Measurements from ENCODE around the gene NXN.
"Not testable (repeated sequence)": the region's sequence is repeated elsewhere in the genome, so short reads cannot be mapped to it uniquely, and the experiment has no call there.

NXN gene

DNA sequence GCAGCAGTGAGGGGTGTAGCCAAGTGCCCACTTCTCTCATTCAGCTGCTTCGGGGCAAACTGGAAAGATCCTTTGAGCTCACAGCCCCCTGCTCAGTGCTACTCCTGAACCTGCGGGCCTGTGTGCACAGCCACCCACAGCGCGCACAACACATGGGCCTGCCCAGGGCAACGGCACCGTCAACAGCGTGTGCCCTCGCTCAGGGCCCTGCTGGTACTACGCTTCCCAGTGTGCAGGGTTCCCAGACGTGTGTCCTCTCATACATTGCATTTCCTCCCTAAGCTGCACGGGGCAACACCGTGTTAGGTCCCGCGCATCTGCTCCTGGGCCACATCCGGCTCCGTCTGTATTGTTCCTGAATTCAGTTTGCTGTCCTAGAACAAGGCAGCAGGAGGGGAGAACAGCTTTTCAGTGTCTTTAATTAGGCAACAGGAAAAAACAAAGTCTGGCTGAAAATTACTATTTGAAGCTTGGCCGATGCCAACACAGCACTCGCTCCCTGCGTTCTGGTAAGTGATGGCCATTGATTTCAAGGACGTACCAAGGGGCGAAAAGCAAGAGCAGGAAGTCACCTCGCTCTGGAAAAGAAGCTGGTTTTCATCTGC is 182.2 kb downstream of the NXN start:
- no peak overlapping the region for H3K4me3 ChIP-seq (ENCODE audit: low read length)
- H3K4me1 ChIP-seq (ENCODE audit: insufficient read depth, low read length) = peaks cover 12% of the 10 kb centered on the region
- no peak overlapping the region for H2AFZ ChIP-seq (ENCODE audit: low read depth, low read length)
- H3K36me3 ChIP-seq (ENCODE audit: insufficient read depth, low read length) = peaks cover 51% of the 10 kb centered on the region
- no peaks in the 10 kb centered on the region for H3K27me3 ChIP-seq (ENCODE audit: insufficient read depth, low read length)
- no peaks in the 10 kb centered on the region for H3K9me3 ChIP-seq (ENCODE audit: low read length)

DNA sequence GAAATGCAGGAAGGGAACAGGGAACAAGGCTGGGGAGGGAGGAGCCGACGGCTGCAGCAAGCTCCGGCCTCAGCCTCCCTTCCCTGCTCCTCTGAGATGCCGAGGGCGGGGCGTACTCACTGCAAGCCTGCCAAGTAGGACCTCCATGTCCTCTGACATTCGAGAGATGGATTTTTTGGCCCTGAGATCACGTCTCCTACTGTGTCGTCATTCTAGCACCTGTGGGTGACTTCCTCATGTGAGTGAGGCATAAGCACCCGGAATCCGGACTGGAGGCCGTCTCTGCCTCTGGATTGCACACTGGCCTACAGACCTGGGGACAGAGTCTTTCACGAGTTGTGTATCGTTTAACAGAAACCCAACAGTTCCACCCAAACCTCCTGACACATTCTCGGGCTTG is 183.0 kb downstream of the NXN start:
- H3K27me3 ChIP-seq (ENCODE audit: insufficient read depth, low read length) = no peaks in the 10 kb centered on the region
- H3K36me3 ChIP-seq (ENCODE audit: insufficient read depth, low read length) = peaks cover 51% of the 10 kb centered on the region
- H2AFZ ChIP-seq (ENCODE audit: low read depth, low read length) = no peak overlapping the region

DNA sequence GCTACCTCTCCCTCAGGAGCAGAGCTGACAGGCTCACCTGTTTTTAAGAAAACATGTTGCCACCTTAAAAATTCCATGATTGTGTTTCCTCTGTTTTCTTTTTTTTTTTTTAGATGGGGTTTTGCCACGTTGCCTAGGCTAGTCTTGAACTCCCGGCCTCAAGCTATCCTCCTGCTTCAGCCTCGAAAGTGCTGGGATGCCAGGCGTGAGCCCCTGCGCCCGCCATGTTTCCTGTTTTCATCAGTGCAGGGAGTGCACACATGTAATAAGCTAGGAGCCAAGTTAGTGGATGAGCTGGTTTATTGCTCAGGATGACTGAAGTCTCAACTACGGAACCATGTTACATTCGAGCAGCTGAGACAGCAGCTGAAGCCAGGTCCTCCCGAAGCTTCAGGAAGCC is 183.9 kb downstream of the NXN start:
- Histone ChIP-seq H3K9me3 (ENCODE audit: low read length) (no peaks in the 10 kb centered on the region), H3K4me1 (ENCODE audit: insufficient read depth, low read length) (peaks cover 12% of the 10 kb centered on the region), H3K36me3 (ENCODE audit: insufficient read depth, low read length) (peaks cover 49% of the 10 kb centered on the region), H3K27me3 (ENCODE audit: insufficient read depth, low read length) (no peaks in the 10 kb centered on the region), H3K4me3 (ENCODE audit: low read length) (no peak overlapping the region), H2AFZ (ENCODE audit: low read depth, low read length) (no peak overlapping the region)

More for the DNA sequence above, 183.0 kb downstream of the NXN start:
- Histone ChIP-seq H3K4me1 (ENCODE audit: insufficient read depth, low read length) (peaks cover 12% of the 10 kb centered on the region), H3K4me3 (ENCODE audit: low read length) (no peak overlapping the region), H3K9me3 (ENCODE audit: low read length) (no peaks in the 10 kb centered on the region)

DNA sequence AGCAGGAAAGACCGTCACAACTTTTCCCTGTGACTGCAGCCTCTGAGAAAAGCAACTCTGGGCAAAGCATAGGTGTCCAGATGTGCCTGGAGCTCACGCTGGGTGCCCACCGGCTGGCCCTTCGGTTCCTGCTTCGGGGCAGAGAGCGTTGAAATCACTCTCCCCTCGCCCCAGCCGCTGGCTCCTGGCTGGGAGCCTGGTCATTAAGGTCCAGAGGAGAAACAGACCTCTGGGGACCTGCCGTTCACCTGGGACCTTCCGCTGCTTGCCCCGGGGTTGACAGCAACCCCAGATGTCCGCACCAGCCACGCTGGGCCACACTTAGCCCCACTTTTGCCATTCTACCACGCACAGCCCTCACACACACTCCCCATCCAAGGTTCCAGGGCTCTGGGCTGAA is 184.3 kb downstream of the NXN start:
- Histone ChIP-seq H3K36me3 (ENCODE audit: insufficient read depth, low read length) (peaks cover 46% of the 10 kb centered on the region), H3K27me3 (ENCODE audit: insufficient read depth, low read length) (no peaks in the 10 kb centered on the region)

DNA sequence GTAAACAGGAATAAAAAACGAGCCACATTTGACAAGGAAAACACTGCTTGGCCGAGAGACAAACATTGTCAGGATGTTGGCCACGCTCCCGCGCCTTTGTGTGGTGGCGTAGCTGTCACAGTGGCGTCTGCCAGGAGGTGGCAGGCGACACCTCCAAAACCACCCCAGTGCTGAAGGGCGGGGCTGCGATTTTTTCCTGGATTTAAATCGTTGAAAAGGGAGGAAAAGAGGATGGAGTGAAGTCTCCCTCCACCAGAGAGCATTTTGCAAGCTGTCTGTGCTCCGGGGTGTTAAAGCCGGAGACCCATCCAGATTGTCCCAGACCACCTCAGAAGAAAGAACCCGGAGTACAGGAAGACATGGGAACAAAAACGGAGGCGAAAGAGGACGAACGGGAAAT is 184.7 kb downstream of the NXN start:
- H2AFZ ChIP-seq (ENCODE audit: low read depth, low read length) = no peak overlapping the region
- H3K4me3 ChIP-seq (ENCODE audit: low read length) = no peak overlapping the region
- H3K27me3 ChIP-seq (ENCODE audit: insufficient read depth, low read length) = no peaks in the 10 kb centered on the region
- H3K4me1 ChIP-seq (ENCODE audit: insufficient read depth, low read length) = peaks cover 12% of the 10 kb centered on the region
- no peaks in the 10 kb centered on the region for H3K9me3 ChIP-seq (ENCODE audit: low read length)
- peaks cover 46% of the 10 kb centered on the region for H3K36me3 ChIP-seq (ENCODE audit: insufficient read depth, low read length)

More for the DNA sequence above, 184.3 kb downstream of the NXN start:
- Histone ChIP-seq H3K4me1 (ENCODE audit: insufficient read depth, low read length) (peaks cover 12% of the 10 kb centered on the region), H3K4me3 (ENCODE audit: low read length) (no peak overlapping the region), H3K9me3 (ENCODE audit: low read length) (no peaks in the 10 kb centered on the region), H2AFZ (ENCODE audit: low read depth, low read length) (no peak overlapping the region)

DNA sequence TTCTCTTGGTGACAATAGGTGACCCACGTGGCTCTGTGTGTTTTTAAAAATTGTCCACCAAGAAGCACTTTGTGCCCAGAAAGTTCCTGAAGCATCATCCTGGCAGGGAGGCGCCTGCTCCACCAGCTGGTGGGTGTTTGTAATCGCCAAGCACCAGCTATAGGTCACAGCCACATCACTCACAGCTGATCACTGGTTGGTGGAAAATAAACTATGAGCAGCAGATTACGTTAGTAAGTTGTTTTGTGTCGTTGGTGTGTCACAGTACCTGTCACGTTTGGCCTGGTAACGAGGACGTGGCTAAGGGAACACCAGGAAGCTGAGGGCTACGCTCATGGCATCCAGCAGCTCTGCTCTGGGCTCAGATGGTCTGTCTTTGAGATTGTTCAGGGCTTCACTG is 187.3 kb downstream of the NXN start:
- peaks cover 52% of the 10 kb centered on the region for H3K36me3 ChIP-seq (ENCODE audit: insufficient read depth, low read length)
- H3K27me3 ChIP-seq (ENCODE audit: insufficient read depth, low read length) = no peaks in the 10 kb centered on the region
- peaks cover 12% of the 10 kb centered on the region for H3K4me1 ChIP-seq (ENCODE audit: insufficient read depth, low read length)
- no peak overlapping the region for H2AFZ ChIP-seq (ENCODE audit: low read depth, low read length)
- H3K9me3 ChIP-seq (ENCODE audit: low read length) = no peaks in the 10 kb centered on the region
- no peak overlapping the region for H3K4me3 ChIP-seq (ENCODE audit: low read length)

DNA sequence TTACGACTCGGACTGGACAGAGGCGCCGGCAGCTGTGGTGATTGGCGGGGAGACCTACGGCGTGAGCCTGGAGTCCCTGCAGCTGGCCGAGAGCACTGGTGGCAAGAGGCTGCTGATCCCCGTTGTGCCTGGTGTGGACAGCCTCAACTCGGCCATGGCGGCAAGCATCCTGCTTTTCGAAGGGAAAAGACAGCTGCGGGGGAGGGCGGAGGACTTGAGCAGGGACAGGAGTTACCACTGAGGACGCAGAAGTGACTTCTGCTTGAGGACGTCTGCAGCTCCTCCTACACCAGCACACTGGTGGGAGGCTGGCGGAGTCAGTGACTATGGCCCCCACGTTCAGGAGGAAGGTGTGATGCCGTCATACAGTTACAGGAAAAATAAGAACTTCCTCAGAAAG is 187.7 kb downstream of the NXN start:
- H2AFZ ChIP-seq (ENCODE audit: low read depth, low read length) = no peak overlapping the region
- no peaks in the 10 kb centered on the region for H3K27me3 ChIP-seq (ENCODE audit: insufficient read depth, low read length)
- H3K36me3 ChIP-seq (ENCODE audit: insufficient read depth, low read length) = peaks cover 47% of the 10 kb centered on the region
- H3K4me3 ChIP-seq (ENCODE audit: low read length) = no peak overlapping the region
- peaks cover 12% of the 10 kb centered on the region for H3K4me1 ChIP-seq (ENCODE audit: insufficient read depth, low read length)
- H3K9me3 ChIP-seq (ENCODE audit: low read length) = no peaks in the 10 kb centered on the region

DNA sequence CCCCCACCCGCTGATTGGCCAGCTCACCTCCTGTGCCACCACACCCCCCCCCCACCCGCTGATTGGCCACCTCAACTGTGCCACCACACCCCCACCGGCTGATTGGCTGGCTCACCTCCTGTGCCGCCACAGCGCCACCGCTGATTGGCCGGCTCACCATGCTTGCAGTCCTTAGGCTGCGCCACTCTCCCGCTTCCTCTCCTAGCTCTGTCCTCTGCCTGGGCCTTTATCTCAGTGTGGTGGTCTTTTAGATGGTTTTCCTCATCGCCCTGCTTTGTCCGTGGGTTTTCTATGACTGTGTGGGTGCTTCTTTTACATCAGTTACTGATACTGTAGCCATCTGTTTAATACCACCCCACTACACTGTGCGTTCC is 188.7 kb downstream of the NXN start:
- H3K4me3 ChIP-seq (ENCODE audit: low read length); H3K9me3 ChIP-seq (ENCODE audit: low read length); H2AFZ ChIP-seq (ENCODE audit: low read depth, low read length); H3K27me3 ChIP-seq (ENCODE audit: insufficient read depth, low read length): not testable (repeated sequence)
- peaks cover 40% of the 10 kb centered on the region for H3K36me3 ChIP-seq (ENCODE audit: insufficient read depth, low read length)
- H3K4me1 ChIP-seq (ENCODE audit: insufficient read depth, low read length) = peaks cover 12% of the 10 kb centered on the region

DNA sequence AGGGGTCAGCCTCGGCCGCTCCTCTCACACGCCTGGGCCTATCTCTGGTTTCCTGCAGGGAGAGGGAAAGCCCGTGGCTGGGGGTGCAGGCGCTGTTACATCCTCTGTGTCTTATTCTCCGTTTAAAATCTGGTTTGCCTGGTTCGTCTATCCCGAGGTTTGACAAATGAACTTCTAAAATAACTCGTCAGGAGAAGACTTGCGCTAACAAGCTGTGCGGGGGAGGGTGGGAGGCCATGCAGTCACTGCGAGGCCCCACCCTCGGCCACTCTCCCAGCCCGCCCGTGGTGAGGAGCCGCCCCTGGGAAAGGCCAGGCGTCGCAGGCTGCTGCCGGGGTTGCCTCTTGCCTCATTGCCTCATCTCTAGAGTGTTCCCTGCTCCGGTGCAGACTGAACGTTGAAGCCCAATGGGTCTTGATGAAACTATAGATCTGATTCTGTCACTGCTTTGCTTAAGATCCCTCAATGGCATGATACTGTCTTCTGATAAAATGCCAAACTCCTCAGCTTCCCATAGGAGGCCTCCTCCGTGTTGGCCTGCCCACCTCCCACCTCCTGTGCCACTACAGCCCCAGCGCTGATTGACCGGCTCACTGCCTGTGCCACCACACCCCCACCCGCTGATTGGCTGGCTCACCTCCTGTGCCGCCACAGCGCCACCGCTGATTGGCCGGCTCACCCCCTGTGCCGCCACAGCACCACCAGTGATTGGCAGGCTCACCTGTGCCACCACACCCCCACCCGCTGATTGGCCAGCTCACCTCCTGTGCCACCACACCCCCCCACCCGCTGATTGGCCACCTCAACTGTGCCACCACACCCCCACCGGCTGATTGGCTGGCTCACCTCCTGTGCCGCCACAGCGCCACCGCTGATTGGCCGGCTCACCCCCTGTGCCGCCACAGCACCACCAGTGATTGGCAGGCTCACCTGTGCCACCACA is 189.4 kb downstream of the NXN start:
- not testable (repeated sequence) for H3K9me3 ChIP-seq (ENCODE audit: low read length); H3K27me3 ChIP-seq (ENCODE audit: insufficient read depth, low read length); H2AFZ ChIP-seq (ENCODE audit: low read depth, low read length); H3K4me1 ChIP-seq (ENCODE audit: insufficient read depth, low read length); H3K4me3 ChIP-seq (ENCODE audit: low read length)
- H3K36me3 ChIP-seq (ENCODE audit: insufficient read depth, low read length) = peaks cover 38% of the 10 kb centered on the region

DNA sequence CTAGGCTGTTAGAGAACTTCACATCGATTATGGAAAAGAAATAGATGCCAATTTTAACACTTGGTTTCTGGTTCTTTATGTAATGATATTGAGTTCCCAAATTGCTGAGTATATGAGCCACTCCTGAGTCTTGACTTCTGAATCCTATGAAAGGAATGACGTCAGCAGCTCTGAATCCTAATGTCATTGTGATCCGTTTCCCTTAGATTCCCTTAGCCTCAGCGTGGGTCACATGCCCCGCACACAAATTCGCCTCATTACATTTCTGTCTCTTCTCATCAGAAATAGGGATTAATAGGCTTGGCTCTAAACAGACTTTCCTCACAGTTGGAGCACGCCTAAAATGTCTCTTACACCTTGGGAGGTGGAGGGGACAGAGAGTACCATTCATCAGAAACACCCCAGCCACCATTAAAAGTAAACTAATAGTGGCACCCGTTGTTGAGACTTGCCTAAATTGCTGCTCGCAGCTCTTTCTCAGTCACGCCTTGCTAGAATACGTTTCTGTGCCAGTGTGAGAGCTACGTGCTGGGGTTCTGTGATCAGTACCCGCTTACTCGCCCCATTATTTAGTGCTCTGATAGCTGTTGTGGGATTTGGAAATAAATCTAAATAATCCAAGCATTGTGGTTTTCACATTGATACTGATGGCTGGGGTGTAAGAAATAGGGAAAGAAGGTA is 190.3 kb downstream of the NXN start:
- H3K9me3 ChIP-seq (ENCODE audit: low read length) = no peaks in the 10 kb centered on the region
- H3K27me3 ChIP-seq (ENCODE audit: insufficient read depth, low read length) = no peaks in the 10 kb centered on the region
- no peak overlapping the region for H2AFZ ChIP-seq (ENCODE audit: low read depth, low read length)
- H3K4me1 ChIP-seq (ENCODE audit: insufficient read depth, low read length) = no peaks in the 10 kb centered on the region
- no peak overlapping the region for H3K4me3 ChIP-seq (ENCODE audit: low read length)
- peaks cover 44% of the 10 kb centered on the region for H3K36me3 ChIP-seq (ENCODE audit: insufficient read depth, low read length)

DNA sequence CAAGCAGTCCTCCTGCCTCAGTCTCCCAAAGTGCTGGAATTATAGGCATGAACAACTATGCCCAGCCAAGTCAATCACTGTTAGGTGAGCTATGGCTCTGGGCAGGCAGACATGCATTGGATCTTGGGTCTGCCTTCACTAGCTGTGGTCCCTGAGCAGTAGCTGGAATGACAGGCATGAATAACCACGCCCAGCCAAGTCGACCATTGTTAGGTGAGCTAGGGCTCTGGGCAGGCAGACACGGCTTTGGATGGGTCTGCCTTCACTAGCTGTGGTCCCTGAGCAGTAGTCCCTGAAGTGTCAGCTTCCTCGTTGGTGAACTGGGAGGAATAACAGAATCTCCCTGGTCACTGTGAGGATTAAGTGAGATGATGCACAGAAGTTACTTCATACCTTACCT is 191.0 kb downstream of the NXN start:
- no peaks in the 10 kb centered on the region for H3K9me3 ChIP-seq (ENCODE audit: low read length)
- H2AFZ ChIP-seq (ENCODE audit: low read depth, low read length) = no peak overlapping the region
- H3K4me3 ChIP-seq (ENCODE audit: low read length) = no peak overlapping the region
- H3K4me1 ChIP-seq (ENCODE audit: insufficient read depth, low read length) = peaks cover 6% of the 10 kb centered on the region
- no peaks in the 10 kb centered on the region for H3K27me3 ChIP-seq (ENCODE audit: insufficient read depth, low read length)
- peaks cover 47% of the 10 kb centered on the region for H3K36me3 ChIP-seq (ENCODE audit: insufficient read depth, low read length)

DNA sequence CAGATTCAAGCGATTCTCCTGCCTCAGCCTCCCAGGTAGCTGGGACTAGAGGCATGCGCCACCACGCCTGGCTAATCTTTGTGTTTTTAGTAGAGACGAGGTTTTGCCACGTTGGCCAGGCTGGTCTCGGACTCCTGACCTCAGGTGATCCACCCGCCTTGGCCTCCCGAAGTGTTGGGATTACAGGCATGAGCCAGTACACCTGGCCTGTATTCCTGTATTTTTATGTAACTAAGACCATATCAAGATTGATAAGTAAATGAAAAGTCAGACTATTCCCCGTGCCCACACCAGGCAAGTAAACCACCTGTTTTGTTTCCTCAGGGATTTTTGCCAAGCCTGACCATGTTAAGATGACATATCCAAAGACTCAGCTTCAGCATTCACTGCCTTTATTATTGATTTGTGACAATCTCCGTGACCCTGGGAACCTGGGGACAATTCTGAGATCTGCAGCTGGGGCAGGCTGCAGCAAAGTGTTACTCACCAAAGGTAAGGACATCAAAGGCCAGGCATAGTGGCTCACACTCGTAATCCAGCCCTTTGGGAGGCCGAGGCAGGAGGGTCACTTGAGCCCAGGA is 191.8 kb downstream of the NXN start:
- Histone ChIP-seq H3K4me3 (ENCODE audit: low read length) (no peak overlapping the region), H3K27me3 (ENCODE audit: insufficient read depth, low read length) (no peaks in the 10 kb centered on the region), H3K9me3 (ENCODE audit: low read length) (no peaks in the 10 kb centered on the region), H3K4me1 (ENCODE audit: insufficient read depth, low read length) (peaks cover 13% of the 10 kb centered on the region), H3K36me3 (ENCODE audit: insufficient read depth, low read length) (peaks cover 47% of the 10 kb centered on the region), H2AFZ (ENCODE audit: low read depth, low read length) (no peak overlapping the region)

DNA sequence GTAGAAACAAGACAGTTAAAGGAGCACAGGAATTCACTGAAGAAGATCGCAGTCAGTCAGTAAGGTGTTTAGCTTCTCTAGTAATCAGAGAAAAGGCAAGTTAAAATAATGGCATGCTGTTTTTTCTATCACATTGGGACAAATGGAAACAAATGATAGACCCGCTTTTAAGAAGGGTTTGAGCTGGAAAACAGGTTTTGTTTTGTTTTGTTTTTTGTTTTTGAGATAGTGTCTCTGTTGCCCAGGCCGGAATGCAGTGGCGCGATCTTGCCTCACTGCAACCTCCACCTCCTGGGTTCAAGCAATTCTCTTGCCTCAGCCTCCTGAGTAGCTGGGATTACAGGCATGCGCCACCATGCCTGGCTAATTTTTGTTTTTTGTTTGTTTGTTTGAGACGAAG is 193.7 kb downstream of the NXN start:
- Histone ChIP-seq H3K4me1 (ENCODE audit: insufficient read depth, low read length) (peaks cover 18% of the 10 kb centered on the region), H3K36me3 (ENCODE audit: insufficient read depth, low read length) (peaks cover 33% of the 10 kb centered on the region)
- not testable (repeated sequence) for H3K9me3 ChIP-seq (ENCODE audit: low read length); H3K27me3 ChIP-seq (ENCODE audit: insufficient read depth, low read length); H3K4me3 ChIP-seq (ENCODE audit: low read length); H2AFZ ChIP-seq (ENCODE audit: low read depth, low read length)
